Bronchial epithelial cell (primary cell): ENCODE data around the gene IRX1. TPM values are rescaled to one million over a fixed set of nuclear protein-coding genes. Genes with fewer than 3 reads are reported as not detected.

Source experiments
- DNase-seq: peaks from one replicate; pipeline ENCODE4 v3.0.0-alpha.2; 2010; ENCODE audit warnings: low read depth
- FAIRE-seq: peaks from 2 replicates; lab custom pipeline; 2011; peaks lifted over from hg19 to GRCh38; lab: Jason Lieb, UNC
- H3K27me3 ChIP-seq: 2 replicates; pipeline ENCODE4 v1.5.1; 2011; ENCODE audit warnings: low read length; ENCODE audit not compliant: control insufficient read depth, insufficient read depth
- H3K36me3 ChIP-seq: 2 replicates; pipeline ENCODE4 v1.5.1; 2011; ENCODE audit warnings: low read length; ENCODE audit not compliant: control insufficient read depth, insufficient read depth
- H3K4me3 ChIP-seq: 2 replicates; pipeline ENCODE4 v1.5.1; 2011; ENCODE audit warnings: mild to moderate bottlenecking, low read depth, low read length, control low read depth
- total RNA-seq: library from RNA; depleted of rRNA; stranded (reverse); fragments of >200 nt; gene quantifications from 2 replicates; pipeline ENCODE4 v1.2.1, GENCODE V29; 2014
- TF ChIP-seq, protein P1 (sequence below): IDR thresholded peaks from 2 replicates; pipeline ENCODE4 v1.5.1; 2011; ENCODE audit warnings: mild to moderate bottlenecking, moderate library complexity, low read length, control low read depth, inconsistent platforms; ENCODE audit not compliant: insufficient read depth, severe bottlenecking

Gene IRX1
- total RNA-seq, 1 donor from 2014 or later: 15.3 TPM

DNA sequence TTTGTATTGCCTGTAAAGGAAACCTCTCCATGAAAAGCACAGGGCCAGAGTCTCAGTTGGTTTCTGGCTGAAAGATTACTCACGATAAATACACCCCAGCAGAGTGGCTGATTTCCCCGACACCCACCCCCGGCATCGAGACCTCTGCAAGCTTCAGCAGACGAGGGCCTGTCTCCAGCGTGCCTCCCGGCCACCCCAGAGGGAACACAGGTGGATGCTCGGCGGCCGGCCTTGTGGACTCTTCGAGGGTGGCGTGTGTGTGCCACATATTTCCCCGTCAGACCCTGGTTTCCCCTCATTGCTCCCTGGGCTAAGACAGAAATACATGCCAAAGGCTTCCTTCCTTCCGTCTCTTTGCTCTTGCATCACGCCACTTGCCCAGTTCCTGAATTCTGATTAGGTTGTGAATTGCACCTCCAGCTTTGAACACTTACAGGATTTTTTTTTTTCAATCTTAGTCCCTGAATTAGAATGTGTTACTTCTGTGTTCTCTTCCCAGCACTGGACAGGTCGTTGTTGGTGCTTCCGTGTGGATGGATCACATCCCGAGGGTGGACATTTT, 13.6 kb downstream of the IRX1 start:
- no peaks in the 10 kb centered on the region for H3K36me3 ChIP-seq
- no peak for FAIRE-seq
- H3K4me3 ChIP-seq: no peak overlapping the region
- DNase-seq: no peak
- no peaks in the 10 kb centered on the region for H3K27me3 ChIP-seq
- TF ChIP-seq, protein P1, sequence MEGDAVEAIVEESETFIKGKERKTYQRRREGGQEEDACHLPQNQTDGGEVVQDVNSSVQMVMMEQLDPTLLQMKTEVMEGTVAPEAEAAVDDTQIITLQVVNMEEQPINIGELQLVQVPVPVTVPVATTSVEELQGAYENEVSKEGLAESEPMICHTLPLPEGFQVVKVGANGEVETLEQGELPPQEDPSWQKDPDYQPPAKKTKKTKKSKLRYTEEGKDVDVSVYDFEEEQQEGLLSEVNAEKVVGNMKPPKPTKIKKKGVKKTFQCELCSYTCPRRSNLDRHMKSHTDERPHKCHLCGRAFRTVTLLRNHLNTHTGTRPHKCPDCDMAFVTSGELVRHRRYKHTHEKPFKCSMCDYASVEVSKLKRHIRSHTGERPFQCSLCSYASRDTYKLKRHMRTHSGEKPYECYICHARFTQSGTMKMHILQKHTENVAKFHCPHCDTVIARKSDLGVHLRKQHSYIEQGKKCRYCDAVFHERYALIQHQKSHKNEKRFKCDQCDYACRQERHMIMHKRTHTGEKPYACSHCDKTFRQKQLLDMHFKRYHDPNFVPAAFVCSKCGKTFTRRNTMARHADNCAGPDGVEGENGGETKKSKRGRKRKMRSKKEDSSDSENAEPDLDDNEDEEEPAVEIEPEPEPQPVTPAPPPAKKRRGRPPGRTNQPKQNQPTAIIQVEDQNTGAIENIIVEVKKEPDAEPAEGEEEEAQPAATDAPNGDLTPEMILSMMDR: no peak

GRCh38 chr5:3612591-3613042, 17.0 kb downstream of the IRX1 start:
- Histone ChIP-seq H3K27me3 (no peaks in the 10 kb centered on the region), H3K36me3 (no peaks in the 10 kb centered on the region), H3K4me3 (no peak overlapping the region)
- peak; percentile 10 for DNase-seq
- TF ChIP-seq, protein P1: no peak
- no peak for FAIRE-seq

GRCh38 chr5:3613726-3614125, 18.1 kb downstream of the IRX1 start:
- TF ChIP-seq, protein P1: no peak
- DNase-seq (no peak), FAIRE-seq (no peak)
- Histone ChIP-seq H3K36me3 (no peaks in the 10 kb centered on the region), H3K4me3 (no peak overlapping the region), H3K27me3 (no peaks in the 10 kb centered on the region)

DNA sequence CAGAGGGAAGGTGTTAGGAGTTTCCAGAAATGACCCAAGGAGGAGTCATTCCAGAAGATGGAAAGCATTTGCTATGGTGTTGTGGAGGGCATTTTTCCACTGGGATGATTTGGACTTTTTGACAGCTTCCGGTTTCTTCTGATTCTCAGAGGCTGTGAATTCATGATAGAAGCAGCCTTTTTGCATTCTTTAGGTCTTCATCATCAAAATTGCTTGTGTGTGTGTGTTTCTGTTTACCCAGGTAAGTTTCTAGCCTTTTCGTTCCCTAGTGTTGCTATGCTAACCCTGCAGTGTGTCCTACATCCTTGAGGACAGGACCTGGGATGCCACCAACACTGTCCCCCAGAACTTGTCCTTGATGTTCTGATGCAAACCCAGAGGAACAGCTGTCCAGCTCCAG, 19.6 kb downstream of the IRX1 start:
- TF ChIP-seq, protein P1: no peak
- no peak for FAIRE-seq
- H3K27me3 ChIP-seq: no peaks in the 10 kb centered on the region
- no peak for DNase-seq
- no peak overlapping the region for H3K4me3 ChIP-seq
- no peaks in the 10 kb centered on the region for H3K36me3 ChIP-seq

DNA sequence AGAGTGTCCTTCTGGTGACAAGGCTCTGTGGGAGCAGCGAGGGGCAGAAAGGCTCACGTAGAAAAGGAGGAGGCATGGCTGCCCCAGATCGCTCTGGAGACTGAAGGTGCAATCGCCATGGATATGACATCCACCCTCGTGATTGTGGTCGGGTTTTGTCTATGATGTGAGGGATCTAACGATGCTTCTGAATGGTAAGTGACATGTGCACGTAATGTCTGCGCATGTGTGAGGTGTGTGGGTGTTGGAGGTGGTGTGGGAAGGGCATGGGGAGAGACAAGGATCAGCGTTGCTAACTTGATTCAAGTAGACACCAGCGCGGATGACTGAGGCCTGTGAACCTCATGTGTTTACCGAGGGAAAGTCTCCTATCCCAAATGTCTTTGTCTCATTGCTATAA, 20.2 kb downstream of the IRX1 start:
- H3K4me3 ChIP-seq: no peak overlapping the region
- TF ChIP-seq, protein P1: no peak
- no peaks in the 10 kb centered on the region for H3K36me3 ChIP-seq
- no peaks in the 10 kb centered on the region for H3K27me3 ChIP-seq
- peak; percentile 47 for FAIRE-seq
- DNase-seq: no peak

- no peak for FAIRE-seq
- Histone ChIP-seq H3K4me3 (no peak overlapping the region), H3K36me3 (no peaks in the 10 kb centered on the region), H3K27me3 (no peaks in the 10 kb centered on the region)
- TF ChIP-seq, protein P1: no peak
- no peak for DNase-seq
Observed at GRCh38 chr5:3619579-3619978, 23.9 kb downstream of the IRX1 start.
